Transverse colon (tissue), 4 donors: ENCODE measurements around the gene TAF3. TPM values are rescaled to one million over a fixed set of nuclear protein-coding genes. Genes with fewer than 3 reads are reported as not detected.

Experiments used
- DNase-seq: peaks from one replicate; pipeline ENCODE4 v3.0.0-alpha.2; 2019
- H3K27ac ChIP-seq, 4 donors: fragments of 200-600 bp; sonication (generic); 2 replicates each; pipeline ENCODE4 v1.5.1; 2016 to 2018; ENCODE audit warnings: inconsistent platforms in 4 of 4
- H3K27me3 ChIP-seq: fragments of 200-600 bp; sonication (generic); 2 replicates; pipeline ENCODE4 v1.5.1; 2017; ENCODE audit warnings: inconsistent platforms
- H3K36me3 ChIP-seq, 4 donors: fragments of 200-600 bp; sonication (generic); 2 replicates each; pipeline ENCODE4 v1.5.1; 2017 to 2019; ENCODE audit warnings: inconsistent platforms in 4 of 4
- H3K4me1 ChIP-seq, 4 donors: fragments of 200-600 bp; sonication (generic); 2 replicates each; pipeline ENCODE4 v1.5.1; 2017 to 2020; ENCODE audit warnings: inconsistent platforms in 4 of 4
- H3K4me3 ChIP-seq, 4 donors: fragments of 200-600 bp; sonication (generic); 1 replicate in 1 of 4; 2 replicates in 3 of 4; pipeline versions ENCODE4 v1.5.1 to v1.6.1; 2017 to 2019; ENCODE audit warnings: inconsistent platforms in 4 of 4
- H3K9me3 ChIP-seq, 2 donors: fragments of 200-600 bp; sonication (generic); 2 replicates each; pipeline ENCODE4 v1.5.1; 2017 to 2019; ENCODE audit warnings: inconsistent platforms in 2 of 2
- EP300 ChIP-seq: sonication (generic); formaldehyde crosslinking; IDR thresholded peaks from one replicate; pipeline ENCODE4 v1.6.1; 2017; ENCODE audit warnings: antibody characterized with exemption, low read depth
- POLR2A ChIP-seq: fragments of 450-650 bp; IDR thresholded peaks from one replicate; pipeline ENCODE4 v1.6.1; 2016; ENCODE audit warnings: antibody characterized with exemption, mild to moderate bottlenecking, moderate library complexity
- POLR2AphosphoS5 ChIP-seq, 3 donors: sonication (generic); formaldehyde crosslinking; IDR thresholded peaks; one replicate each; pipeline ENCODE4 v1.6.1; 2016; ENCODE audit warnings: antibody characterized with exemption in 3 of 3
- WGBS, 2 donors: methylation state at CpG; one replicate each; pipeline ENCODE4 v1.1.5; 2018; ENCODE audit warnings: low coverage in 1 of 2; 5-methylcytosine and 5-hydroxymethylcytosine counted together
- in situ Hi-C, 4 donors: fragments of 200-750 bp; cut with MboI; loops; one replicate each; pipeline versions ENCODE4 v1.15.0 to v1.15.1; 2017; ENCODE audit warnings: low sequenced_read_pairs in 3 of 4, low pct_ligation_motif_present in 1 of 4, low pct_unique_long_range_greater_than_20kb in 1 of 4
- intact Hi-C: fragments of 100-400 bp; cut with DNase I; formaldehyde crosslinking; loops from one replicate; pipeline ENCODE4 v1.15.1; 2023; ENCODE audit warnings: low total_unique reads
- total RNA-seq, 4 donors: library from RNA; depleted of rRNA; stranded (reverse); fragments of >200 nt; gene quantifications; one replicate each; pipeline ENCODE4 v1.1.0, GENCODE V29; 2016
- TF ChIP-seq, protein P1 (sequence below), 5 experiments: fragments of 200-600 bp in 3 of 5; fragments of 450-650 bp in 2 of 5; sonication (generic) in 3 of 5; IDR thresholded peaks; 1 replicate in 2 of 5; 2 replicates in 3 of 5; pipeline ENCODE4 v1.5.1; 2016 to 2017; ENCODE audit warnings: antibody characterized with exemption in 5 of 5, inconsistent platforms in 3 of 5, mild to moderate bottlenecking in 2 of 5, moderate library complexity in 1 of 5

Gene TAF3
- total RNA-seq, 4 donors from 2014 or later: 4.8 to 35.6 (median 9.6) TPM

DNA sequence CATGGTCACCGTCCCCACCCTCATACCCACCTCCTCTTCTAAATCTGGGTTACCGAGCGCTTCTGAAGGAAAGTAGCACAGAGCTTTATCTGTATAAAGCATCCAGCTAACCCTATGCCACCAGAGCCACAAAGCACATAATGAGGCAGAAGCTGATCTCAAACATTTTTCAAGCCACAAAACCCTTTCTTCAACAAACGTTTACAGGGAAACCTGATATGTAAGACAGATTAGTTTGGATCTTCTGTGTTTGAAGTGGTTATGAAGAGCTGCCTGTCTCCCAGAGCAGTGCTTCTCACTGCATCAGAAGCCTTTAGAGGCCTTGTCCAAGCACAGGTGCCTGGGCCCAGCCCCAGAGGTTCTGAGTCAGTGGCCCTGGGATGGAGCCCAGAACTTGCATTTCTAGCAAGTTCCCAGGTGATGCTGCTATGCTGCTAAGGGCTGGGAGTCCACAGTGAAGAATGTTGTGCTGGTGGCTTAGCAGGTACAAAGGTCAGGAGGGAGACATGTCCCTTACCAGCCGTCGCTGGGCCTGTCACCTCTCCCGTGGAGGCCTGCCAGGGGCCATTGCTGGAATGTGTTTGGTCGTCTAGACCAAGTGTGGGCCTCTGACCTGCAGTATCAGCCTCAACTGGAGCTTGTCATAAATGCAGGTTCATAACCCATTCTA is 90.4 kb downstream of the TAF3 start:
- intact Hi-C loops (no loop called here), in situ Hi-C loops (no loop called here)
- Histone ChIP-seq H3K36me3 (no peaks in the 10 kb centered on the region), H3K9me3 (no peaks in the 10 kb centered on the region), H3K4me1 (no peaks in the 10 kb centered on the region), H3K4me3 (no peak overlapping the region), H3K27ac (no peak overlapping the region), H3K27me3 (no peaks in the 10 kb centered on the region)
- 76 to 100% methylated on average over 3 to 7 of the region's 8 CpGs for WGBS, 2 donors
- no peak for DNase-seq
- TF ChIP-seq EP300 (no peak), POLR2A (no peak), POLR2AphosphoS5 (IDR thresholded peaks at IDR 0.05) (no peak)
- TF ChIP-seq, protein P1, sequence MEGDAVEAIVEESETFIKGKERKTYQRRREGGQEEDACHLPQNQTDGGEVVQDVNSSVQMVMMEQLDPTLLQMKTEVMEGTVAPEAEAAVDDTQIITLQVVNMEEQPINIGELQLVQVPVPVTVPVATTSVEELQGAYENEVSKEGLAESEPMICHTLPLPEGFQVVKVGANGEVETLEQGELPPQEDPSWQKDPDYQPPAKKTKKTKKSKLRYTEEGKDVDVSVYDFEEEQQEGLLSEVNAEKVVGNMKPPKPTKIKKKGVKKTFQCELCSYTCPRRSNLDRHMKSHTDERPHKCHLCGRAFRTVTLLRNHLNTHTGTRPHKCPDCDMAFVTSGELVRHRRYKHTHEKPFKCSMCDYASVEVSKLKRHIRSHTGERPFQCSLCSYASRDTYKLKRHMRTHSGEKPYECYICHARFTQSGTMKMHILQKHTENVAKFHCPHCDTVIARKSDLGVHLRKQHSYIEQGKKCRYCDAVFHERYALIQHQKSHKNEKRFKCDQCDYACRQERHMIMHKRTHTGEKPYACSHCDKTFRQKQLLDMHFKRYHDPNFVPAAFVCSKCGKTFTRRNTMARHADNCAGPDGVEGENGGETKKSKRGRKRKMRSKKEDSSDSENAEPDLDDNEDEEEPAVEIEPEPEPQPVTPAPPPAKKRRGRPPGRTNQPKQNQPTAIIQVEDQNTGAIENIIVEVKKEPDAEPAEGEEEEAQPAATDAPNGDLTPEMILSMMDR (IDR thresholded peaks at IDR 0.05): no peak

DNA sequence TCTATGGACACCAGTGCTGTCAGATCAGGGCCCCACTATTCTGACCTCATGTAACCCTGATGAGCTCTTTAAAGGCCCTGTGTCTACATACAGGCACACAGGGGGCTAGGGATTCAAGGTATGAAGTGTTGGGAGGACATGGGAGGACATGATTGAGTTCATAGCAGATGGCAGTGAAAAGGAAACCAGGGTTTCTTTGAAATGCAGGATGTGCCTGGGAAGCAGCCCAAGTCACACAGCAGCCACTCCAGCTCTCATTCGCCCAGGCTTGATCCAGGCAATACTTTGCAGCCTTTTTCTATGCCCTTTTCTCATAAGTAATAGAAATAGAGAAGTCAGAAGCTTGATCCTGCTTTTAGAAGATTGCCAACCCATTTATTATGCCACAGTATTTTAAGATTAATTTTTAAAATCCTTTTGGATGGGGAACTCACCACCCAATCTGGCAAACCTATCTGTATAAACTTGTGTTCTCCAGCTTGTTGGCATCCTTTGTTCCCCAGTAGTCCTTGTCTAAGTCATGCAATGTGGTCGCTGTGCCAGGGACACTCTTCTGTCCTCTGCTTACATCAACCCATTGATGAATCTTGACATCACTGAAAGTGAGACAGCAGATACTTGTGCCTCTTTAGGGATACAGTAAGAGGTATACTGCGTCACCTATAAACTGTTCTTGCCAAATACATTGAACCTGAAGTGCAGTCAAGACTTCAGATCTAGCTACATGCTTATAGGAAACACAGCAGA is 95.0 kb downstream of the TAF3 start:
- no peak for TF ChIP-seq POLR2AphosphoS5 (IDR thresholded peaks at IDR 0.05)
- TF ChIP-seq POLR2A: no peak
- TF ChIP-seq, protein P1 (IDR thresholded peaks at IDR 0.05): no peak
- no peak for TF ChIP-seq EP300
- Histone ChIP-seq H3K36me3 (no peaks in the 10 kb centered on the region), H3K4me3 (no peak overlapping the region), H3K27me3 (no peaks in the 10 kb centered on the region), H3K27ac (no peak overlapping the region), H3K4me1 (peaks cover 0 to 8% (median 4%) of the 10 kb centered on the region in 4 donors), H3K9me3 (no peaks in the 10 kb centered on the region)
- WGBS, 2 donors: 91 to 92% methylated on average over 2 to 3 of the region's 3 CpGs
- intact Hi-C loops (no loop called here), in situ Hi-C loops (no loop called here)
- DNase-seq: no peak

DNA sequence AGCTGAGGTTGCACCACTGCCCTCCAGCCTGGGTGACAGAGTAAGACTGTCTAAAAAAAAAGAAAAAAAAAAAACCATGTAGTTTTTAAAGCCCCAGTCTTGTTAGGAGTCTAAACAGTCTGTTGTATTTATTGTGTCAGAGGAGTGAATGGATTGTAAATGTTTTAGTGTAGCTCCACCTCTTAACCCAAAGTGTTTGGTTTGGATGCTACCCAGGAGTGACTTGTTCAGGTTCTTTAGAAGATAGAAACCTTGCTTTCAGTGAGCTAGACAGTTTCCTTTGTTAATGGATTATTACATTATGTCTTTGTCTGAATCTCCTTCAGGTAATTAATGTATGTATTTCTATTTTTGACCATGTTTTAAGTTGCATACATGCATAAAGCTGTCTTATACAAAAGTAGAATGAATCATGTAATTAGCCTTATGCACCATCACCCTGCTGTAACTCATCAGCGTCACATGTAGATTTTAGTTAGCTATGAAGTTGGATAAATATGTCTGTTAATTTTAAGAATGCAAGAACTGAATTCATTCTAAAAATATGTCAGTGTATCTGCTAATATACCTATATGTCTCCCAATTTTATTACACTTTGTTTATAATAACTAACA is 97.7 kb downstream of the TAF3 start:
- no peak overlapping the region for H3K27ac ChIP-seq
- H3K4me1 ChIP-seq: peaks cover 0 to 8% (median 4%) of the 10 kb centered on the region in 4 donors
- intact Hi-C loops: no loop called here
- WGBS, 2 donors: 67 to 75% methylated on average over 1 of the region's 1 CpG
- DNase-seq: no peak
- no peak overlapping the region for H3K4me3 ChIP-seq
- in situ Hi-C loops: no loop called here
- H3K36me3 ChIP-seq: no peaks in the 10 kb centered on the region
- no peaks in the 10 kb centered on the region for H3K27me3 ChIP-seq
- TF ChIP-seq POLR2AphosphoS5 (IDR thresholded peaks at IDR 0.05) (no peak), POLR2A (no peak), EP300 (no peak)
- TF ChIP-seq, protein P1 (IDR thresholded peaks at IDR 0.05): no peak
- no peaks in the 10 kb centered on the region for H3K9me3 ChIP-seq

DNA sequence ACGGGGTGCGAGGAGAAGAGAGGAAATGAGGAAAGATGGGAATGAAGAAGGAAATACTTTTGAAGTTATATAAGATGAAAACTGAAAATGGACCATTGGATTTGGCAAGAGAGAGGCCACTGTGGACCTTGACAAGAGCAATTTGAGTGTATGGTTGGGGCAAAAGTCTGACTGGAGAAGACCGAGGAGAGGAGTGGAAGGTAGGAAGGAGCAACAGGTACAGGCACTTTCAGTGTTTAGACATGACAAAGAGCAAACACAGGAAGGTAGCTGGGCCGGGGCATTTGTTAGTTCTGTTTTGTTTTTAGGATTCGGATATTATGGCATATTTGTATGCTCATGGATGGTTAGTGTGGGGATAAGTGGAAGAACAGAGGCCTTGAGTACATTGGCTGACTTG is 99.4 kb downstream of the TAF3 start:
- 93 to 98% methylated on average over 5 of the region's 5 CpGs for WGBS, 2 donors
- H3K4me3 ChIP-seq: no peak overlapping the region

More for the DNA sequence above, 99.4 kb downstream of the TAF3 start:
- no peak for DNase-seq
- H3K27me3 ChIP-seq: no peaks in the 10 kb centered on the region
- in situ Hi-C loops (no loop called here), intact Hi-C loops (no loop called here)
- H3K36me3 ChIP-seq: no peaks in the 10 kb centered on the region
- H3K27ac ChIP-seq: no peak overlapping the region
- no peaks in the 10 kb centered on the region for H3K9me3 ChIP-seq
- TF ChIP-seq POLR2A (no peak), POLR2AphosphoS5 (IDR thresholded peaks at IDR 0.05) (no peak), EP300 (no peak)
- TF ChIP-seq, protein P1 (IDR thresholded peaks at IDR 0.05): no peak
- peaks cover 0 to 8% (median 4%) of the 10 kb centered on the region in 4 donors for H3K4me1 ChIP-seq
